Neural crest cell (in vitro differentiated cells): Measurements from ENCODE around the gene ACTL8. TPM values are rescaled to one million over a fixed set of nuclear protein-coding genes. Genes with fewer than 3 reads are reported as not detected.

Experiments used
- DNase-seq: peaks from one replicate; pipeline ENCODE4 v3.0.0; 2021; ENCODE audit warnings: low read depth, mixed read lengths, low spot score
- H3K27ac Mint-ChIP-seq: one replicate; pipeline ENCODE4 v1.8.0; 2021; ENCODE audit warnings: mild to moderate bottlenecking, mixed read lengths; ENCODE audit not compliant: unreplicated experiment
- H3K27me3 Mint-ChIP-seq: 2 replicates; pipeline ENCODE4 v1.8.0; 2021; ENCODE audit warnings: low read depth, mild to moderate bottlenecking, mixed read lengths
- H3K36me3 Mint-ChIP-seq: 2 replicates; pipeline ENCODE4 v1.8.0; 2021; ENCODE audit warnings: low read depth, mild to moderate bottlenecking, mixed read lengths
- H3K4me1 Mint-ChIP-seq: 2 replicates; pipeline ENCODE4 v1.8.0; 2021; ENCODE audit warnings: mixed read lengths
- H3K4me3 Mint-ChIP-seq: one replicate; pipeline ENCODE4 v1.8.0; 2021; ENCODE audit warnings: mild to moderate bottlenecking, mixed read lengths
- H3K9me3 Mint-ChIP-seq: 2 replicates; pipeline ENCODE4 v1.8.0; 2021; ENCODE audit warnings: mixed read lengths
- long read RNA-seq: library from polyadenylated mRNA; unstranded; transcript quantifications from one replicate; pipeline ENCODE4 v2.0.0, GENCODE V29; 2020
- total RNA-seq: library from RNA; stranded (reverse); gene quantifications from 2 replicates; pipeline ENCODE4 v1.2.1, GENCODE V29; 2021
- TF ChIP-seq, protein P1 (sequence below): fragments of 200-600 bp; sonication (generic); conservative IDR thresholded peaks from 2 replicates; pipeline ENCODE4 v1.5.0; 2021; ENCODE audit warnings: antibody characterized with exemption, mild to moderate bottlenecking

The ACTL8 gene, protein sequence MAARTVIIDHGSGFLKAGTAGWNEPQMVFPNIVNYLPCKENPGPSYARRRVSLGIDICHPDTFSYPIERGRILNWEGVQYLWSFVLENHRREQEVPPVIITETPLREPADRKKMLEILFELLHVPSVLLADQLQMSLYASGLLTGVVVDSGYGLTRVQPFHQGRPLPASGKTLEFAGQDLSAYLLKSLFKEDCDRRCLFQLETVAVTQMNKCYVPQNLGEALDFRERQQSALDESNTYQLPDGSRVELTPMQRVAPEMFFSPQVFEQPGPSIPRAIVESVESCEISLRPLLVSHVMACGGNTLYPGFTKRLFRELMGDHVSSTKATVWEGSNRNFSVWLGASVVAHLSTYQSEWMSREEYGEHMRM
- total RNA-seq, result not detected in 2 replicates
- long read RNA-seq, result 0 reads

DNA sequence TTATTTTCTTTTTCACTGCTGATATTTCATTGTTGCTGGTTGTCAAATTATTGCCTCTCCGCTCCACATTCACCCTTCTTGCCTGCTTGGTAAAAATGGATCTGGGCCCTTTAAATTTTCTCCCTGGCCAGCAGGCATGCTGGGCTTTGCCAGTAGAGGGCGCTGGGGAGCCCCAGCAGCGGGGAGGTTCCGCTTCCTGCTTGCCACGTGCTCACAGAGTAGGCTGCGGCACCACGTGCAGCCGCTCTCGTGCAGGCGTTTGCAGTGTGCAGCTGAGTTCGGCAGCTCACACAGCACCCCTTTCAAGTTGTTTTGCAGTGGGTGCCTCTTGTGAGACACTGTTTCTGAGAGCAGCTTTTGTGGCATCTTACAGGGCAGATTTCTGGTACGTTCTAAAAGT is at the start of gene ACTL8:
ACTL8 (plus strand) TSS at position 214 of the 400 bp plus-strand sequence. CDS start 67,676 bp downstream, outside the sequence.
- DNase-seq, result no peak
- Mint-ChIP-seq H3K36me3 (peaks cover 3% of the 10 kb centered on the region), H3K9me3 (peaks cover 14% of the 10 kb centered on the region), H3K27me3 (peaks cover 5% of the 10 kb centered on the region), H3K4me3 (no peak within 1 kb of the TSS), H3K4me1 (peaks cover 4% of the 10 kb centered on the region), H3K27ac (peak within 1 kb of the TSS; percentile 78)
- TF ChIP-seq, protein P1, sequence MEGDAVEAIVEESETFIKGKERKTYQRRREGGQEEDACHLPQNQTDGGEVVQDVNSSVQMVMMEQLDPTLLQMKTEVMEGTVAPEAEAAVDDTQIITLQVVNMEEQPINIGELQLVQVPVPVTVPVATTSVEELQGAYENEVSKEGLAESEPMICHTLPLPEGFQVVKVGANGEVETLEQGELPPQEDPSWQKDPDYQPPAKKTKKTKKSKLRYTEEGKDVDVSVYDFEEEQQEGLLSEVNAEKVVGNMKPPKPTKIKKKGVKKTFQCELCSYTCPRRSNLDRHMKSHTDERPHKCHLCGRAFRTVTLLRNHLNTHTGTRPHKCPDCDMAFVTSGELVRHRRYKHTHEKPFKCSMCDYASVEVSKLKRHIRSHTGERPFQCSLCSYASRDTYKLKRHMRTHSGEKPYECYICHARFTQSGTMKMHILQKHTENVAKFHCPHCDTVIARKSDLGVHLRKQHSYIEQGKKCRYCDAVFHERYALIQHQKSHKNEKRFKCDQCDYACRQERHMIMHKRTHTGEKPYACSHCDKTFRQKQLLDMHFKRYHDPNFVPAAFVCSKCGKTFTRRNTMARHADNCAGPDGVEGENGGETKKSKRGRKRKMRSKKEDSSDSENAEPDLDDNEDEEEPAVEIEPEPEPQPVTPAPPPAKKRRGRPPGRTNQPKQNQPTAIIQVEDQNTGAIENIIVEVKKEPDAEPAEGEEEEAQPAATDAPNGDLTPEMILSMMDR, result peak; percentile 46

DNA sequence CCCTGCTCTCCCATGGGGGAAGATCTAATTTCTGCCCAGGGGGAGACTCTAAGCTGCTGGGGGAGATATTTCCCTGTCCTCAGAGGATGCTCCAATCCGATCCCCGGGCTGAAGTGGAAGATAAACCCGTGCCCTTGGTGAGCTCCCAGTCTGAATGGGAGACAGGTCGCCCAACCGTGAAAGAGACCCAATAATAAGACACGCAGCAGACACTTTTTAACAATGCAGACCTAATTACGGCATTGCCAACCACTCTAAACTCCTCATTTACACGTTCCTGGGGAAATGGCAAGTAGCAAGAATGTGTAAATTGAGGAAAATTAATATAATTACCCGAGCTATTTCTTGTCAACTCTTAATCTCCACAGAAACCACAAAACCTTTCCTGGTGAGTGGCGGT is 48.7 kb upstream of the ACTL8 start:
- Mint-ChIP-seq H3K4me3 (no peak overlapping the region), H3K27ac (no peak overlapping the region), H3K4me1 (peaks cover 31% of the 10 kb centered on the region), H3K9me3 (peaks cover 3% of the 10 kb centered on the region), H3K27me3 (no peaks in the 10 kb centered on the region), H3K36me3 (no peaks in the 10 kb centered on the region)
- no peak for DNase-seq
- TF ChIP-seq, protein P1, result no peak

DNA sequence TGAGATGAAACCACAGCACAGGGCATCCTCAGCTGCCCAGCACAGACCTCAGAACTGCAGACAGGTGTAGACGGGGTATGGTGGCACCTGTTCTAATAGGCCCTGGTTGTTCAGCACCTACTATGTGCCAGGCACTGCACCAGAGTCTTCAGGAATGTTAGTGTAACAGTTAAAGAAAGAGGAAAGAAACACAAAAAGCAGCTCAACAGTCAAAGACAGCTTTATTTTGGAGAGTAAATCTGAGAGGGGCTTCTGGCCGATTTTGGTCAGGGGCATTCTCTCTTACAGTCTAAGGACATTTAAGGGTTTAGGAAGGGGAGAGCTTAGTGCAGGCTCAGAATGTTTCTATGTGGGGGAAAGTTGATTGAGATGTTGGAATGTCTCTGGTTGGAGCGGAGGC is 45.2 kb upstream of the ACTL8 start:
- Mint-ChIP-seq H3K36me3 (no peaks in the 10 kb centered on the region), H3K4me1 (peaks cover 15% of the 10 kb centered on the region), H3K27me3 (no peaks in the 10 kb centered on the region), H3K27ac (no peak overlapping the region), H3K9me3 (peaks cover 3% of the 10 kb centered on the region), H3K4me3 (no peak overlapping the region)
- no peak for DNase-seq
- TF ChIP-seq, protein P1, result no peak

DNA sequence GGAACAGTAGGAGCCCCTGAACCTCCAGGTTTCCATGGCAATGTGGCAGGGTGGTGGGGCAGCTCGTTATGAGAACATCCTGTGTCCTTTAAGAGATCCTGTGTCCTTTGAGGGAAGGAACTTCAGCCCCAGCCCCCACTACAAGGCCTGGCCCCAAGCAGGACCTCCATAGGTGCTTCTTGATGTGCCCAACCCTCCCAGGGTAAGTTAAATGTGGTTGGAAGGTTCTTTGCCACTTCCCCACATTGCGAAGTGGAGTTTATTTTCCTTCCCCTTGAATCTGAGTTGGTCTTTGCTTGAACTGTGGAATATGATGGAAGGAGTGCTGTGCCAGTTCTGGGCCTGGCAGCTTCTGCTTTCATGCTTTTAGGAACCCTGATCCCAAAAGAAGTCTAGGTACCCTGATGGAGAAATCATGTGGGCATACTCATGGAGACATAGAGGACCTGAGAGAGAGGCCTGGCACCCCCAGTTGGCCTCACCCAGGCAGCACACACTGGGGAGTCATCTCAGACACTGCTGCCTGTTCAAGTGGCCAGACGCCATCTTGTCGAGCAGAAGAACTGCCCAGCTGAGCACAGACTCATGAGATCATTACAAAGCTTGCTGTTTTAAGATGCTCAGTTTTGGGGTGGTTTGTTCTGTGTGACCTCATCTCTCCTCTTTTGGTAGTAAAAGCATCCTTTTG is 44.1 kb upstream of the ACTL8 start:
- peaks cover 3% of the 10 kb centered on the region for H3K9me3 Mint-ChIP-seq
- no peak for DNase-seq
- H3K4me3 Mint-ChIP-seq, result no peak overlapping the region
- TF ChIP-seq, protein P1, result no peak
- H3K27me3 Mint-ChIP-seq, result no peaks in the 10 kb centered on the region
- H3K36me3 Mint-ChIP-seq, result no peaks in the 10 kb centered on the region
- peaks cover 13% of the 10 kb centered on the region for H3K4me1 Mint-ChIP-seq
- no peak overlapping the region for H3K27ac Mint-ChIP-seq

DNA sequence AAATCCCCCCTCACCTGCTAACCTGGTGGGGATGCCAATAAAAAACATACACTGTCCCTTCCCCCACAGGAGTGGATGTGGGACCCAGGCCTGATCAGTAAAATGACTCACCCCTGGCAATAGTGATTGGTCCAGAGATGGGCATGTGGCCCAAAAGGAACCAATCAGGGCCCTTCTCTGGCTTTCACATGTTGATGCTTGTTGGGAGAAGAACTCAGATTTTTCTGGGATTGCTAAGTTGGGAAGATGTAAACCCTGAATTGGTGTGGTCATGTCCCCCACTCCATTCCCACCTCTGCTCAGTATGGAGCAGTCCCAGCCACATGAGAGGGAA is 43.6 kb upstream of the ACTL8 start:
- DNase-seq, result no peak
- H3K4me3 Mint-ChIP-seq, result no peak overlapping the region
- TF ChIP-seq, protein P1, result no peak
- H3K4me1 Mint-ChIP-seq, result peaks cover 9% of the 10 kb centered on the region
- peaks cover 3% of the 10 kb centered on the region for H3K9me3 Mint-ChIP-seq
- H3K27me3 Mint-ChIP-seq, result no peaks in the 10 kb centered on the region
- no peaks in the 10 kb centered on the region for H3K36me3 Mint-ChIP-seq
- no peak overlapping the region for H3K27ac Mint-ChIP-seq
